Psoas muscle (tissue), 8 donors: ENCODE measurements around the gene OR6C6. TPM values are rescaled to one million over a fixed set of nuclear protein-coding genes. Genes with fewer than 3 reads are reported as not detected.
"Not testable (repeated sequence)": the region's sequence is repeated elsewhere in the genome, so short reads cannot be mapped to it uniquely, and the experiment has no call there.

Source experiments
- ATAC-seq, 4 donors: fragments of 200-7000 bp; cut with Tn5 transposase; one replicate each; pipeline ENCODE4 v1.9.1; 2020; ENCODE audit warnings: moderate library complexity in 3 of 4, mild to moderate bottlenecking in 2 of 4
- DNase-seq, 2 donors: peaks; one replicate each; pipeline ENCODE4 v3.0.0-alpha.2; 2020
- H3K27ac ChIP-seq: fragments of 200-600 bp; one replicate; pipeline ENCODE4 v1.8.0; 2022
- H3K27me3 ChIP-seq, 3 donors: fragments of 200-600 bp in 1 of 3; one replicate each; pipeline versions ENCODE4 v1.6.1 to v1.8.0; 2013 to 2022; ENCODE audit warnings: low read length in 2 of 3, mild to moderate bottlenecking in 2 of 3, moderate library complexity in 1 of 3; ENCODE audit not compliant: insufficient read depth in 3 of 3
- H3K36me3 ChIP-seq, 2 donors: fragments of 200-600 bp in 1 of 2; one replicate each; pipeline versions ENCODE4 v1.6.1 to v1.8.0; 2013 to 2022; ENCODE audit warnings: low read depth in 1 of 2, mild to moderate bottlenecking in 1 of 2, moderate library complexity in 1 of 2; ENCODE audit not compliant: insufficient read depth in 1 of 2
- H3K4me1 ChIP-seq: fragments of 200-600 bp; one replicate; pipeline ENCODE4 v1.8.0; 2022
- H3K4me3 ChIP-seq: fragments of 200-600 bp; one replicate; pipeline ENCODE4 v1.8.0; 2022; ENCODE audit warnings: mild to moderate bottlenecking
- H3K9me3 ChIP-seq: fragments of 200-600 bp; one replicate; pipeline ENCODE4 v1.8.0; 2022
- CTCF ChIP-seq: fragments of 200-600 bp; IDR thresholded peaks from one replicate; pipeline ENCODE4 v1.8.0; 2022; ENCODE audit warnings: antibody characterized with exemption
- WGBS, 3 donors: extraction: QIAGEN DNeasy Blood & Tissue Kit; methylation state at CpG; one replicate each; pipeline versions ENCODE4 v1.1.6 to v1.1.7; 2013; 5-methylcytosine and 5-hydroxymethylcytosine counted together
- intact Hi-C, 2 donors: fragments of 100-400 bp; cut with DNase I; formaldehyde crosslinking; loops; one replicate each; pipeline versions ENCODE4 v1.11.0 to v1.14.2; 2022
- long read RNA-seq, 2 donors: library from polyadenylated mRNA; unstranded; transcript quantifications; one replicate each; pipeline ENCODE4 v2.0.0, GENCODE V29; 2021
- polyA plus RNA-seq, 3 donors: library from polyadenylated mRNA; stranded (reverse); fragments of 200-250 nt; gene quantifications; one replicate each; pipeline ENCODE4 v1.2.3, GENCODE V29; 2013
- total RNA-seq, 4 donors: library from RNA; stranded (reverse); fragmentation: NEBNext Ultra II Directional in 2 of 4; extraction: Animal tissue kit (Norgen Biotek cat#: 25700) in 2 of 4; gene quantifications; one replicate each; pipeline versions ENCODE4 v1.2.1 to v1.2.4, GENCODE V29; 2021 to 2023
- donor health status: healthy with polysubstance abuse.
- donor health status: DM: no; HTN: no; CAD: no; lungs with moderate emphysema.
- donor health status: Bipolar disorder and iron deficiency.
- donor health status: healthy.
- donor health status: DM: yes; HTN: yes; CAD: no.
- donor health status: DM: no; HTN: no; CAD: no.
- donor health status: DM: no; HTN: no; CAD: no.
- donor health status: DM: yes; HTN: yes; CAD: no.

The OR6C6 gene
- total RNA-seq (not detected), polyA plus RNA-seq (not detected)
- long read RNA-seq, donor 1 = 0 reads
- long read RNA-seq, donor 2 = 0 reads

- ATAC-seq (no peak), DNase-seq (no peak)
- no peak within 1 kb of the TSS for H3K27ac ChIP-seq
- no peak within 1 kb of the TSS for H3K4me3 ChIP-seq
- TF ChIP-seq CTCF = no peak
- no peaks in the 10 kb centered on the region for H3K36me3 ChIP-seq
- no peaks in the 10 kb centered on the region for H3K9me3 ChIP-seq
- no peaks in the 10 kb centered on the region for H3K4me1 ChIP-seq
- no peaks in the 10 kb centered on the region for H3K27me3 ChIP-seq
- intact Hi-C loops = no loop called here
- WGBS, 3 donors = 73 to 80% (median 75%) methylated on average over 2 of the region's 2 CpGs
Measured at GRCh38 chr12:55296469-55296868, at the start of gene OR6C6. Gene OR6C6 (minus strand): TSS chr12:55296569. CDS start chr12:55295232, 1,337 bp downstream.

GRCh38 chr12:55336002-55336401 is 39.6 kb upstream of the OR6C6 start:
- Histone ChIP-seq H3K27me3 (no peaks in the 10 kb centered on the region), H3K27ac (no peak overlapping the region), H3K36me3 (no peaks in the 10 kb centered on the region), H3K4me1 (no peaks in the 10 kb centered on the region), H3K4me3 (no peak overlapping the region), H3K9me3 (no peaks in the 10 kb centered on the region)
- WGBS, 3 donors = 88 to 91% (median 89%) methylated on average over 10 of the region's 10 CpGs
- DNase-seq (no peak), ATAC-seq (no peak)
- TF ChIP-seq CTCF = no peak
- intact Hi-C loops = no loop called here

GRCh38 chr12:55330446-55330845 is 34.1 kb upstream of the OR6C6 start, which contains the start of gene OR6C3:
Gene OR6C3 (plus strand): TSS chr12:55330746. CDS start chr12:55331701, 955 bp downstream.
- TF ChIP-seq CTCF = no peak
- Histone ChIP-seq H3K4me1 (no peaks in the 10 kb centered on the region), H3K9me3 (no peaks in the 10 kb centered on the region), H3K27me3 (no peaks in the 10 kb centered on the region), H3K36me3 (no peaks in the 10 kb centered on the region), H3K27ac (no peak within 1 kb of the TSS), H3K4me3 (no peak within 1 kb of the TSS)
- DNase-seq (no peak), ATAC-seq (no peak)
- WGBS, 3 donors = 86 to 100% (median 96%) methylated on average over 1 of the region's 1 CpG
- intact Hi-C loops = no loop called here

GRCh38 chr12:55325801-55326200 is 29.4 kb upstream of the OR6C6 start:
- H3K27ac ChIP-seq, DNase-seq, H3K36me3 ChIP-seq, H3K4me3 ChIP-seq, intact Hi-C loops, H3K9me3 ChIP-seq, ATAC-seq, H3K4me1 ChIP-seq, H3K27me3 ChIP-seq: not testable (repeated sequence)
- 90 to 91% (median 90%) methylated on average over 6 of the region's 6 CpGs for WGBS, 3 donors

GRCh38 chr12:55320201-55320600 is 23.8 kb upstream of the OR6C6 start:
- peaks cover 0 to 2% (median 0%) of the 10 kb centered on the region in 3 donors for H3K27me3 ChIP-seq
- no peak for DNase-seq
- no peaks in the 10 kb centered on the region for H3K9me3 ChIP-seq
- H3K36me3 ChIP-seq = no peaks in the 10 kb centered on the region
- WGBS, 3 donors = 78 to 80% (median 79%) methylated on average over 4 of the region's 4 CpGs
- no peak overlapping the region for H3K27ac ChIP-seq
- no peak for TF ChIP-seq CTCF
- ATAC-seq = no peak
- no peaks in the 10 kb centered on the region for H3K4me1 ChIP-seq
- no peak overlapping the region for H3K4me3 ChIP-seq
- intact Hi-C loops = no loop called here
